Neural progenitor cell (in vitro differentiated cells): ENCODE data around the gene SEC22A. TPM values are rescaled to one million over a fixed set of nuclear protein-coding genes. Genes with fewer than 3 reads are reported as not detected.
A peak's percentile ranks its signal among the peaks of the same experiment; 100 is the strongest.

Source experiments
- DNase-seq: peaks from one replicate; pipeline ENCODE4 v3.0.0-alpha.2; 2016; ENCODE audit warnings: low spot score
- H2AFZ ChIP-seq: fragments of 200-600 bp; sonication (generic); replicated peaks from 2 replicates; pipeline ENCODE4 v1.6.1; 2016; ENCODE audit warnings: antibody characterized with exemption
- H3F3A ChIP-seq: fragments of 200-600 bp; sonication (generic); 2 replicates; pipeline ENCODE4 v1.6.1; 2016; ENCODE audit warnings: antibody characterized with exemption, low read depth
- H3K27ac ChIP-seq: fragments of 200-600 bp; sonication (generic); 2 replicates; pipeline ENCODE4 v1.5.1; 2016; ENCODE audit warnings: mild to moderate bottlenecking
- H3K27me3 ChIP-seq: fragments of 200-600 bp; sonication (generic); 2 replicates; pipeline ENCODE4 v1.6.1; 2016; ENCODE audit warnings: mild to moderate bottlenecking, moderate library complexity
- H3K36me3 ChIP-seq: fragments of 200-600 bp; sonication (generic); 2 replicates; pipeline ENCODE4 v1.5.1; 2016
- H3K4me1 ChIP-seq: fragments of 200-600 bp; sonication (generic); 2 replicates; pipeline ENCODE4 v1.6.1; 2016; ENCODE audit warnings: mixed run types
- H3K4me2 ChIP-seq: fragments of 200-600 bp; sonication (generic); 2 replicates; pipeline ENCODE4 v1.6.1; 2016
- H3K4me3 ChIP-seq: fragments of 200-600 bp; sonication (generic); 2 replicates; pipeline ENCODE4 v1.5.1; 2016
- H3K79me2 ChIP-seq: fragments of 200-600 bp; sonication (generic); 2 replicates; pipeline ENCODE4 v1.6.1; 2016; ENCODE audit warnings: low read depth
- H3K9ac ChIP-seq: fragments of 200-600 bp; sonication (generic); 2 replicates; pipeline ENCODE4 v1.6.1; 2016
- H3K9me3 ChIP-seq: fragments of 200-600 bp; sonication (generic); 2 replicates; pipeline ENCODE4 v1.5.1; 2016; ENCODE audit warnings: low read depth
- H4K20me1 ChIP-seq: fragments of 200-600 bp; sonication (generic); 2 replicates; pipeline ENCODE4 v1.6.1; 2016; ENCODE audit warnings: low read depth
- H3K27ac Mint-ChIP-seq: 3 replicates; pipeline ENCODE4 v1.8.0; 2021; ENCODE audit warnings: mixed read lengths
- H3K27me3 Mint-ChIP-seq: 2 replicates; pipeline ENCODE4 v1.8.0; 2022; ENCODE audit warnings: low read depth, mild to moderate bottlenecking, inconsistent platforms, moderate library complexity, mixed read lengths; ENCODE audit not compliant: insufficient read depth
- H3K36me3 Mint-ChIP-seq: 3 replicates; pipeline ENCODE4 v1.8.0; 2021; ENCODE audit warnings: mixed read lengths
- H3K4me1 Mint-ChIP-seq: 3 replicates; pipeline ENCODE4 v1.8.0; 2021; ENCODE audit warnings: mixed read lengths
- H3K4me3 Mint-ChIP-seq: 3 replicates; pipeline ENCODE4 v1.8.0; 2021; ENCODE audit warnings: mild to moderate bottlenecking, moderate library complexity, mixed read lengths
- H3K9me3 Mint-ChIP-seq: 3 replicates; pipeline ENCODE4 v1.8.0; 2020; ENCODE audit warnings: mixed read lengths
- CTCF ChIP-seq: fragments of 200-600 bp; sonication (generic); IDR thresholded peaks from 2 replicates; pipeline ENCODE4 v1.5.1; 2017; ENCODE audit warnings: antibody characterized with exemption, mild to moderate bottlenecking
- EZH2 ChIP-seq: fragments of 200-600 bp; sonication (generic); IDR thresholded peaks from 2 replicates; pipeline ENCODE4 v1.6.1; 2017; ENCODE audit warnings: antibody characterized with exemption, mild to moderate bottlenecking, moderate library complexity
- EZH2phosphoT487 ChIP-seq: fragments of 200-600 bp; sonication (generic); IDR thresholded peaks from 2 replicates; pipeline ENCODE4 v1.6.1; 2017; ENCODE audit warnings: antibody characterized with exemption
- total RNA-seq: library from RNA; depleted of rRNA; stranded (reverse); fragments of >200 nt; gene quantifications from 2 replicates; pipeline ENCODE4 v1.2.3, GENCODE V29; 2015; ENCODE audit warnings: low replicate concordance

SEC22A gene
- total RNA-seq, 1 donor from 2014 or later, result 26.4 TPM

- H3K27ac Mint-ChIP-seq, result no peak overlapping the region
- DNase-seq, result no peak
Measured at GRCh38 chr3:123290107-123290930, 88.6 kb downstream of the SEC22A start.

GRCh38 chr3:123290962-123291361 lies 89.2 kb downstream of the SEC22A start:
- H2AFZ ChIP-seq, result no peak overlapping the region
- no peak overlapping the region for H3K9ac ChIP-seq
- H3K36me3 ChIP-seq, result no peaks in the 10 kb centered on the region
- no peaks in the 10 kb centered on the region for H3K27me3 ChIP-seq
- H3K4me1 Mint-ChIP-seq, result no peaks in the 10 kb centered on the region
- no peak for TF ChIP-seq EZH2phosphoT487
- no peak for TF ChIP-seq CTCF
- TF ChIP-seq EZH2, result no peak
- H3K27ac ChIP-seq, result no peak overlapping the region
- H3K4me1 ChIP-seq, result no peaks in the 10 kb centered on the region
- H3K4me2 ChIP-seq, result no peak overlapping the region
- H3K9me3 Mint-ChIP-seq, result peaks cover 2% of the 10 kb centered on the region
- H3K36me3 Mint-ChIP-seq, result no peaks in the 10 kb centered on the region
- no peak overlapping the region for H3K27ac Mint-ChIP-seq
- H3K27me3 Mint-ChIP-seq, result peaks cover 21% of the 10 kb centered on the region
- H3K4me3 Mint-ChIP-seq, result no peak overlapping the region
- peaks cover 7% of the 10 kb centered on the region for H4K20me1 ChIP-seq
- no peak for DNase-seq
- no peaks in the 10 kb centered on the region for H3K79me2 ChIP-seq
- no peak overlapping the region for H3K4me3 ChIP-seq
- H3K9me3 ChIP-seq, result no peaks in the 10 kb centered on the region
- no peaks in the 10 kb centered on the region for H3F3A ChIP-seq

More at GRCh38 chr3:123290107-123290930, 88.6 kb downstream of the SEC22A start:
- no peak overlapping the region for H3K9ac ChIP-seq
- no peak overlapping the region for H3K4me2 ChIP-seq
- no peaks in the 10 kb centered on the region for H3K79me2 ChIP-seq
- no peaks in the 10 kb centered on the region for H3K36me3 ChIP-seq
- no peak overlapping the region for H3K4me3 ChIP-seq
- Mint-ChIP-seq H3K9me3 (peaks cover 2% of the 10 kb centered on the region), H3K4me1 (no peaks in the 10 kb centered on the region), H3K36me3 (no peaks in the 10 kb centered on the region), H3K4me3 (peak overlapping the region; percentile 46), H3K27me3 (peaks cover 18% of the 10 kb centered on the region)
- no peaks in the 10 kb centered on the region for H3K9me3 ChIP-seq
- H3F3A ChIP-seq, result no peaks in the 10 kb centered on the region
- no peaks in the 10 kb centered on the region for H3K4me1 ChIP-seq
- peaks cover 7% of the 10 kb centered on the region for H4K20me1 ChIP-seq
- no peak overlapping the region for H3K27ac ChIP-seq
- no peak for TF ChIP-seq CTCF
- no peak for TF ChIP-seq EZH2phosphoT487
- TF ChIP-seq EZH2, result no peak
- H2AFZ ChIP-seq, result no peak overlapping the region
- no peaks in the 10 kb centered on the region for H3K27me3 ChIP-seq

GRCh38 chr3:123291404-123291803 lies 89.7 kb downstream of the SEC22A start:
- H3K4me1 Mint-ChIP-seq, result no peaks in the 10 kb centered on the region
- H3K4me3 Mint-ChIP-seq, result no peak overlapping the region

More at GRCh38 chr3:123291404-123291803, 89.7 kb downstream of the SEC22A start:
- no peak for DNase-seq
- Histone ChIP-seq H3K4me2 (no peak overlapping the region), H3K79me2 (no peaks in the 10 kb centered on the region), H3K27ac (no peak overlapping the region), H3K9me3 (no peaks in the 10 kb centered on the region), H3K4me1 (no peaks in the 10 kb centered on the region), H3K4me3 (no peak overlapping the region), H3K27me3 (no peaks in the 10 kb centered on the region), H4K20me1 (peaks cover 7% of the 10 kb centered on the region), H3K36me3 (no peaks in the 10 kb centered on the region), H3F3A (no peaks in the 10 kb centered on the region), H2AFZ (no peak overlapping the region), H3K9ac (no peak overlapping the region)
- no peak for TF ChIP-seq EZH2phosphoT487
- TF ChIP-seq CTCF, result no peak
- TF ChIP-seq EZH2, result no peak
- H3K9me3 Mint-ChIP-seq, result peaks cover 2% of the 10 kb centered on the region
- H3K27ac Mint-ChIP-seq, result no peak overlapping the region
- H3K36me3 Mint-ChIP-seq, result no peaks in the 10 kb centered on the region
- H3K27me3 Mint-ChIP-seq, result peaks cover 21% of the 10 kb centered on the region
